HT1080 (cell line): ENCODE data around the gene SHROOM2. TPM values are rescaled to one million over a fixed set of nuclear protein-coding genes. Genes with fewer than 3 reads are reported as not detected.
"Not testable (repeated sequence)": the region's sequence is repeated elsewhere in the genome, so short reads cannot be mapped to it uniquely, and the experiment has no call there.

Experiments used
- DNase-seq: peaks from one replicate; pipeline ENCODE4 v3.0.0-alpha.2; 2015; ENCODE audit warnings: low read depth
- polyA plus RNA-seq, 2 experiments: library from polyadenylated mRNA; depleted of rRNA; stranded (reverse); fragments of >200 nt; gene quantifications; 2 replicates each; pipeline ENCODE4 v1.2.3, GENCODE V29; 2015
- total RNA-seq: library from RNA; depleted of rRNA; stranded (reverse); fragments of >200 nt; shearing (Covaris generic); gene quantifications from 2 replicates; pipeline ENCODE4 v1.2.3, GENCODE V29; 2014; rRNA removed

Gene SHROOM2, protein sequence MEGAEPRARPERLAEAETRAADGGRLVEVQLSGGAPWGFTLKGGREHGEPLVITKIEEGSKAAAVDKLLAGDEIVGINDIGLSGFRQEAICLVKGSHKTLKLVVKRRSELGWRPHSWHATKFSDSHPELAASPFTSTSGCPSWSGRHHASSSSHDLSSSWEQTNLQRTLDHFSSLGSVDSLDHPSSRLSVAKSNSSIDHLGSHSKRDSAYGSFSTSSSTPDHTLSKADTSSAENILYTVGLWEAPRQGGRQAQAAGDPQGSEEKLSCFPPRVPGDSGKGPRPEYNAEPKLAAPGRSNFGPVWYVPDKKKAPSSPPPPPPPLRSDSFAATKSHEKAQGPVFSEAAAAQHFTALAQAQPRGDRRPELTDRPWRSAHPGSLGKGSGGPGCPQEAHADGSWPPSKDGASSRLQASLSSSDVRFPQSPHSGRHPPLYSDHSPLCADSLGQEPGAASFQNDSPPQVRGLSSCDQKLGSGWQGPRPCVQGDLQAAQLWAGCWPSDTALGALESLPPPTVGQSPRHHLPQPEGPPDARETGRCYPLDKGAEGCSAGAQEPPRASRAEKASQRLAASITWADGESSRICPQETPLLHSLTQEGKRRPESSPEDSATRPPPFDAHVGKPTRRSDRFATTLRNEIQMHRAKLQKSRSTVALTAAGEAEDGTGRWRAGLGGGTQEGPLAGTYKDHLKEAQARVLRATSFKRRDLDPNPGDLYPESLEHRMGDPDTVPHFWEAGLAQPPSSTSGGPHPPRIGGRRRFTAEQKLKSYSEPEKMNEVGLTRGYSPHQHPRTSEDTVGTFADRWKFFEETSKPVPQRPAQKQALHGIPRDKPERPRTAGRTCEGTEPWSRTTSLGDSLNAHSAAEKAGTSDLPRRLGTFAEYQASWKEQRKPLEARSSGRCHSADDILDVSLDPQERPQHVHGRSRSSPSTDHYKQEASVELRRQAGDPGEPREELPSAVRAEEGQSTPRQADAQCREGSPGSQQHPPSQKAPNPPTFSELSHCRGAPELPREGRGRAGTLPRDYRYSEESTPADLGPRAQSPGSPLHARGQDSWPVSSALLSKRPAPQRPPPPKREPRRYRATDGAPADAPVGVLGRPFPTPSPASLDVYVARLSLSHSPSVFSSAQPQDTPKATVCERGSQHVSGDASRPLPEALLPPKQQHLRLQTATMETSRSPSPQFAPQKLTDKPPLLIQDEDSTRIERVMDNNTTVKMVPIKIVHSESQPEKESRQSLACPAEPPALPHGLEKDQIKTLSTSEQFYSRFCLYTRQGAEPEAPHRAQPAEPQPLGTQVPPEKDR (N-terminal part only)
- 2.1 and 3.2 TPM in 2 replicates for total RNA-seq
- polyA plus RNA-seq (2015; cell fraction: cytosol; rRNA removed), result 7.0 and 8.2 TPM in 2 replicates
- polyA plus RNA-seq (2015; cell fraction: nucleus; rRNA removed), result 6.4 and 8.7 TPM in 2 replicates

- DNase-seq, result no peak
Measured at GRCh38 chrX:9785944-9786797, at the start of gene SHROOM2. TSS of gene SHROOM2 (plus strand) at chrX:9786429. CDS start at chrX:9786546, 117 bp downstream.

DNA sequence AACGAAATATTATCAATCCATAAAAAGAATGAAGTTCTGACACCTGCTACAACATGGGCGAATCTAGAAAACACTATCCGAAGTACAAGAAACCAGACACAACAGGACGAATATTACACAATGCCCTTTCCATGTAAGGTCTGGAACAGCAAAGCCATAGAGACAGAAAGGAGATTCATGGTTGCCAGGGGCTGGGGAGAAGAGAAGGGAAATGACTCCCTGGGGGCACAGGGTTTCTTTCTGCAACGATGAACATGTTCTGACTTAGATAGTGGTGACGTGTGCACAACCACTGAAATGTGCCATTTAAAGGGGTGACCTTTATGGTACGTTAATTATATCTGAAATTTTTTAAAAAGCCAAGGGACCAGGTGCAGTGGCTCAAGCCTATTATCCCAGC is 48.9 kb upstream of the SHROOM2 start:
- DNase-seq, result no peak

- no peak for DNase-seq
Measured at GRCh38 chrX:9738151-9738550, 48.1 kb upstream of the SHROOM2 start.

DNA sequence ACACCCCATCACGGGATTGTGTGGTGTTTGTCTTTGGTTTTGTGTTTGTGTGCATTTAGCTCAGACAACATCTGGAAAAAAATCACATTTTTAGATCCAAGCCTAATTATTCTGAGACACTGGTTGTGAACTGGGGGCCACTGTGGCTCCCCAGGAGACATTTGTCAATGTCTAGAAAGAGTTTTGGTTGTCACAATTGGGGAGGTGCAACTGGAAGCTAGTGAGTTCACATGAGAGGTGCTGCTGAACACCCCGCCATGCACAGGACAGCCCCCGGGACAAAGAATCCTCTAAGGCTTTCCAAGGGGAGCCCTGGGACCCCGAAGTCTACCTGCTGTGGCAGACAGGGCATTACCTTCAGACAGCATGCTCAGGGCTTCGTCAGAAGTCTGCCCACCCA is 47.1 kb upstream of the SHROOM2 start:
- DNase-seq, result no peak

- DNase-seq, result peak; percentile 90
Measured at GRCh38 chrX:9745417-9746115, 40.7 kb upstream of the SHROOM2 start.

GRCh38 chrX:9746148-9746888 is 39.9 kb upstream of the SHROOM2 start:
- peak; percentile 69 for DNase-seq

GRCh38 chrX:9747644-9748043 is 38.6 kb upstream of the SHROOM2 start:
- no peak for DNase-seq

DNA sequence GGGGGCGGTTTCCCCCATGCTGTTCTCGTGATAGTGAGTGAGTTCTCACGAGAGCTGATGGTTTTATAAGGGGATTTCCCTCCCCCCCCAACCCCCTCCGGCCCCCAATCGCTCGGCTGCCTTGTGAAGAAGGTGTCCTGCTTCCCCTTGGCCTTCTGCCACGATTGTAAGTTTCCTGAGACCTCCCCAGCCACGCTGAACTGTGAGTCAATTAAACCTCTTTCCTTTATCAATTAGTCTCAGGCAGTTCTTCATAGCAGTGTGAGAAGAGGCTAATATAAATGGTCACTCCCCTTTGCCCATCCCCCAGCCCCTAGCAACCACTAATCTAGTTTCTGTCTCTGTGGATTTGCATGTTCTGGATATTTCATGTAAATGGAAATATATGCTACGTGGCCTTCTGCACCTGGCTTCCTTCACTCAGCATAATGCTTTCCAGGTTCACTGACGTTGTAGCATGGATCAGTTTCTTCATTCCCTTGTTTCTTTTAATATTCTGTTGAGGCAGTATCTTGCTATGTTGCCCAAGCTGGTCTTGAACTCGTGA is 37.0 kb upstream of the SHROOM2 start:
- DNase-seq, result no peak

DNA sequence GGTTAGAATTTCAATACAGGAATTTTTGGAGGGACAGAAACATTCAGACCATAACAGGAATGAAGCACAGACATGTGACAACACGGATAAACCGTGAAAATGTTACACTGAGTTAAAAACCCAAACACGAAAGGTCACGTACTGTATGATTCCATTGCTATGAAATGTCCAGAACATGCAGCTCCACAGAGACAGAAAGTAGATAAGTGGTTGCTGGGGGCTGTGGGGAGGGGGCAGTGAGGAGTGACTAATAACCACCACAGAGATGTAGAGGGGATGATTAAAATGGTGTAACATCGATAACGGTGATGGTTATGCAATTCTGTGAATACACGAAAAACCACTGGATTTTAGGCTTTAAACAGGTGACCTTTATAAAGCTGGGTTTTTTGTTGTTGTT is 28.9 kb upstream of the SHROOM2 start:
- DNase-seq, result no peak

GRCh38 chrX:9758021-9758638 is 28.1 kb upstream of the SHROOM2 start:
- DNase-seq, result no peak

DNA sequence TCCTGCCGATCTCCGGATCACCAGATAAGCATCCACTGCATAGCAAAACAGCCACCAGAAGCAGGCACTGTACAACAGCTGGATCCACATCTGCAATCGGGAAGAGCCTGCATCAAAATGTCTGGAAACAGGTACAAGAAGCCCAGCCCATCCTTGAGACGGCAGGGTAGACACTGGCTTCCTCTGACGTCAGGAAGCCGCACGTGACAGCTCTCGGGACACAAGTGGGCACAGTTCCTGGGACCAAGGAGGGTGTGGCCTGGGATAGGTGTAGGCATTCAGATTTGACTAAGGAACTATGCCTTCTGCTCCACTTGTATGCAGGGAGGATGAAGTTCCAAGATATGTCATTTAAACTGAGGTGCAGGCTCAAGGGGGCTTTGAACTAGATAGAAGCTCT is 26.9 kb upstream of the SHROOM2 start:
- no peak for DNase-seq

- no peak for DNase-seq
Measured at GRCh38 chrX:9765072-9765736, 21.0 kb upstream of the SHROOM2 start.

DNA sequence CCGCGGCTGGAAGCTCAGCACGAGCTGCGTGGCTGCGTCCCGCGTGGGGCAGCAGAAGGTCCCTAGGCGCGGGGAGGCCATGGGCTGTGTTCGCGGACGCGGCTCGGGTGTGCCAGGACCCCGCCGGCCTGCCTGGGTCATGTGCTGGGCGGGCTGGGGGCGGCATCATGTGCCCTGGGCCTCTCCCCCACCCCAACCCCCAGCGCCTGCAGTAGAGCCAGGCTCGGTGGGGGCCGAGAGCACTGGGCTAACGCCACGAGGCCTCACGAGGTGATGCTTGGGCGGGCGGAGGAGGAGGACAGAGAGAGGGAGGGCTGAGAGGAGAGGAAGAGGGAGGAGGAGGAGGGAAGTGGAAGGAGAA is 20.5 kb upstream of the SHROOM2 start, which contains the start of gene GPR143:
Gene GPR143 (minus strand): TSS at position 111 of the 361 bp plus-strand sequence. CDS start 30 bp downstream, at position 81.
- DNase-seq, result no peak

DNA sequence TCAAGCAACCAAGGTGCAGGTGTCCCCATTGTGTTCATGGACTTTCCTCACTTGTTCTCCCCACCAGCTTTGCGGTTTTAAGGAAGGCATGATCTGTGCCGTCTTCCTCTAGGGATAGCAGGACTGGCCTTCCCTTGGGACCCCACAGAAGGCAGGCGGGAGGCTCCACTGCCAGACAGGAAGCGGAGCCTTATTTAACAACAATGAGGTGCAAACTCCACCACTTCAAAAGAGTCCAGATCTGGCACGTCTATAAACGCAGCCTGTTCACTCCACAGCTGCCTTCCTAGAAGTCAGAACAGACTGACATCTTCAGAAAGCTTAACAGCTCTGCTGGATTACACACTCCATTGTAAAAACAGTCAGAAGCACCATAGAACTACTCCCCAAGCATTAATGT is 18.9 kb upstream of the SHROOM2 start:
- DNase-seq, result no peak

- not testable (repeated sequence) for DNase-seq
Measured at GRCh38 chrX:9768321-9768839, 17.8 kb upstream of the SHROOM2 start.

- DNase-seq, result peak; percentile 69
Measured at GRCh38 chrX:9770319-9770718, 15.9 kb upstream of the SHROOM2 start.

DNA sequence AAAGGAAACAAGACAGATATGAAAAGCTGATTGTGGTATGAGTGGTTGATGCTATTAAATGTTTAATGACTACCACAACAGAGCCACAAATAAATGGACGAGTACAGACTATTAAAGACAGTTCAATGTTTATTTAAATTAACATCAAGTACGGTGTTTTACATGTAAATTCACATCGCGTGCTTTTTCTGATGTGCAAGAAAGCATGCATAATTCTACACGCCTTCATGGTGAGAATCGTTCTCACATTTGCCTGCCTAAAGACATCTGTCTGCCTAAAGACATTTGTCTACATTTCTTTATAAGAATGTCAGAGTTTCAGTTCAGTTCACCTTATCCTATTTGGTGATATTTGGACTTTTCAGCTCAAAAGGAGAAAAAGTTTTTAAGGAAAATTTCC is 13.3 kb upstream of the SHROOM2 start:
- no peak for DNase-seq
